Activated gamma-delta T cell (primary cell): ENCODE results near the gene PRR5.

Source experiments
- DNase-seq: peaks from one replicate; lab custom pipeline; 2025; lab: John Stamatoyannopoulos, UW

Gene PRR5

GRCh38 chr22:44755417-44755816 is 53.4 kb downstream of the PRR5 start:
- DNase-seq, result no peak

GRCh38 chr22:44755956-44756361 is 54.0 kb downstream of the PRR5 start:
- DNase-seq, result no peak

- no peak for DNase-seq
Measured at GRCh38 chr22:44758344-44758973, 56.5 kb downstream of the PRR5 start.

- no peak for DNase-seq
Measured at GRCh38 chr22:44759001-44759400, 57.0 kb downstream of the PRR5 start.

DNA sequence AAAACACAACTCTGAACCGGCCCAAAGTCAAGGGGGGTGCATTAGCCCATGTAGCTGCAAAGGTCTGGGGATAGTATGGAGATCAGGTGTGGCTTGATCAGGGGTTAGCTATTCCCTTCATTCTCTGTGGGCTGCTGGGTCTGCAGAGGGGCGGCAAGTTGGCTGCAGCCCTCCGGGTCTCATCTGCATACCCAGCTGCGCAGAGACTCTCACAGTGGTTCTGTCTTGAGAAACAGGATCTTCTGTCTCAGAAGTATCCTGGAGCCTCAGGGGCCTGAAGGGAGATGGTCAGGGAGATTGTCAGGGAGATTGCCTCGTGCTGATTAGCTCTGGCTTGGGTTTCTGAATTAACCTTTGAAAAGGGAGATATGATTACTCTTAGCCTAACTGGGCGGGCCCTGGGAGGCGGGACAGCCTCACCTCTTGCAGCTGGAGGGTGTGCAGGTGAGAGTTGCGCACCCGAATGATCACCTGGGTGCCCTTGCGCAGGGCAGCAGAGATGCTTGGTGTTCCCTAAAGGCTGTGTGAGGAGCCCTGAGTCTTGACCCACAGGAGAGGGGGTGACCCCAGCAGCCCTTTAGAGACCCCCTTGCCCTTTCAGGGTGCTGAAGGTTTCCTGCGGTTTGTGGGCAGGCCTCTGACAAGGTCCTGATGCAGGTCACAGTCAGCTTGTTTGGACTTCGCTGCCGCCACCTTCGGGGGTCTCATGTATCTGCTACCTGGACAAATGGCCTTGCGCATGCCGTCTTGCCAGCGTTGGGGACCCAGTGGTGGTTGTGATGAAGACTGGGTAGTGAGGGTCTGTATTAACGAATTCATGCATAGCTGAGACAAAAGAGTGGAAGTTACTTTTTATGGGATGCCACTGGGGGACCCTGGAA is 57.7 kb downstream of the PRR5 start:
- no peak for DNase-seq

GRCh38 chr22:44760476-44760875 is 58.5 kb downstream of the PRR5 start:
- DNase-seq, result no peak

DNA sequence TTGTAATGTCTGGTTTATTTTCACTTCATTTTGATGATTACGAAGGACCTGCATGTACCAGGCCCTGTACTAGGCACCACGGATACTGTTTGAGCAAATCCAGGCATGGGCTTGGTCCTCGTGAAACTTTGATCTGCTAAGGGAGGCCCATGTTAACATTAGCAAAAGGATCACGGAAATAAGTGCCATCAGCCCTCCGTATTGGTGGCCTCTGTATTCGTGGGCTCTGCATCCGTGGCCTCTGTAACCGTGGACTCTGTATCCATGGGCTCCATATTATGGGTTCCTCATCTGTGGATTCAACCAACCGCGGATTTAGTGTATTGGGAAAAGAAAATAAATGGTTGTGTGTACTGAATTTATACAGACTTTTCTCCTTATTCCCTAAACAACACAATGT is 59.0 kb downstream of the PRR5 start:
- no peak for DNase-seq

- DNase-seq, result no peak
Measured at GRCh38 chr22:44764373-44764772, 62.4 kb downstream of the PRR5 start.

GRCh38 chr22:44764974-44765373 is 63.0 kb downstream of the PRR5 start:
- DNase-seq, result no peak

GRCh38 chr22:44765571-44766285 is 63.7 kb downstream of the PRR5 start:
- no peak for DNase-seq

GRCh38 chr22:44773082-44773481 is 71.1 kb downstream of the PRR5 start:
- no peak for DNase-seq

DNA sequence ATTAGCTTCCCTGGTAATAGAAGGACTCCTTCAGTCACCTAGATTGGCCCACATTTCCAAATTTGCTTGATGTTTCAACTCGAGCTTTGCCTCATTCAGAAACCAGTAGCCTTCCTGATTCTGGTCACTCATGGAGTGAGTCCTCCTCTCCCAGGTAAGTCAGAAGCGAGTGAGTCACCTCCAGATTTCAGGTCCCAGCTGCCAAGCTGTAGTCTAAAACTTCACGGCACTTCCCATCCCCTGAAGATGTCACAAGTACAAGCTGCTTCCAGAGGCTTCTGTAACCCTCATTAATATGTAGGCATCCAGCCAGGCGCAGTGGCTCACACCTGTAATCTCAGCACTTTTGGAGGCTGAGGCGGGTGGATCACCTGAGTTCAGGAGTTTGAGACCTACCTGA is 73.9 kb downstream of the PRR5 start:
- no peak for DNase-seq

DNA sequence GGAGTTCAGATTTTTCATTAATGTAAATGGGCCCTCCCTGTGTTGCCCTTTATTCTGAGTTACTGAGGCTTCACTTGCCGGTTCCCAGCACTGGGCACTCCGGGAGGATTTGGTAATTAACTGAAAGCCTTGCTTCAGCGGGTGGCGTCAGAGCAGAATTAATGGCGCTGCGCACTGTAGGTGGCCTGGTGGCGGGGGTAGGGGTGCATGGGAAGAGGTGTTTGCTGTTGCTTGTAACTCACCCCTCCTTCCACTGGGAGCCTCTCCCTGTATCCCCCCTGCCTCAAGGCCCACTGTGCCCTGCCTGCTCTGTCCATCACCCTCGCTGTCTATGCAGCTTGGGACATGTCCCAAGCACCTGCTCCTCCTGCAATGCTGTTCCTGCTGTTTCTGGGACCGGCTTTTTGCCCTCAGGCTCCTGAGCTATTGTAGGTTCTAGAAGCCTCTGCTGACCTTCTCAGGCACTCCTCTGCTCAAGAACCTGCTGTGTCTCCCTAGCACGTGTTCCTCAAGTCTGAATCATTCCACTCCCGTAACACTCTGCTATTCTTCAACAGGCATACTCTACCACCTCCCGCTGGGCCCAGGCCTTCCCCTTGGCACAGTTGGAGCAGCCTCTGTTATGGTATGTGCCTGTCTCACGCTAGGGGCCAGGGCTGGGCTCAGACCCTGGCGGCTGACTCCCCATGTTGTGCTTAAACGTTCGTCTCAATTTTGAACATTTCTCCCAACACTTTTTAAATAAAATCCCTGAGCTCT is 74.8 kb downstream of the PRR5 start:
- no peak for DNase-seq

- DNase-seq, result no peak
Measured at GRCh38 chr22:44777364-44777755, 75.4 kb downstream of the PRR5 start.

GRCh38 chr22:44780876-44781449 is 79.0 kb downstream of the PRR5 start:
- no peak for DNase-seq

DNA sequence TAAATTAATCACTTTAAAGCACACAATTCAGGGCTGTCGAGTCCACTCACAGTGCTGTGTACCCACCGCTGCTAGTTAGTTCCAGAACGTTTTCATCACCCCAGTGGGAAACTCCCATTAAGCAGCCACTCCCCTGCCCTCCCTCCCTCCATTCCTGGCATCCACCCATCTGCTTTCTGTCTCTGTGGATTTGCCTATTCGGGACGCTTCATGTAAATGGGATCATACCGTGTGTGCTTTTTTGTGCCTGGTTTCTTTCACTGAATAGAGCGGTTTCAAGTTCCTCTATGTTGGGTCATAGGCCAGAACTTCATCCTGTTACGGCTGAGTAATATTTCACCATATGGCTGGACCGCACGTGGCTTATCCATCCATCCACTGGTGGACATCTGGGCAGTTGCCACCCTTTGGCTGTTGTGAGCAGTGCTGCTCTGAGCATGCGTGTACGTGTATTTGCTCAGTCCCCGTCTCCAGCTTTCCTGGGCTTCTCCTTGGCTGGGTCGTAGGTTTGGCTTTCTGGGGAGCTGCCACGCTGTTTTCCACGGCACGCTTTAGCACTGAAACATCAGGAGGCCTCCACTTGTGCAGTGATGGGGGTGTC is 80.5 kb downstream of the PRR5 start:
- no peak for DNase-seq

DNA sequence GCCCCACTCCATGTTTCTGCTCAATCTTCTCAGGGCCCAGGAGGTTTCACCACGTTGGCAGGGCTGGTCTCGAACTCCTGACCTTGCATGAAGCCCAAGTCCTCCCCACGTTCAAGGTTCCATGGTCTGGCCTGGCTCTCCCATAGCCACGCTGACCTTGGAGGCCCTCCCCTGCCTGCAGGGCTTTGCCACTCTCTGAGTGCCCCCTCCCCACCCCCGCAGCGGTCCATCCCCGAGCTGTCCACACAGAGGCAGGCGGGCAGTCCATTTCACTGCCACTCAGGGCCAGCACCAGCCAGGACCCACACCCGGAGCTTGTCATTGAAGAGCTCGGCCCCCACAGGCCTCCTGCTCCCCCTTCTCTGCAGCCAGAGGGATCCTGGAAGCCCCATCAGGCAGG is 81.1 kb downstream of the PRR5 start:
- no peak for DNase-seq

DNA sequence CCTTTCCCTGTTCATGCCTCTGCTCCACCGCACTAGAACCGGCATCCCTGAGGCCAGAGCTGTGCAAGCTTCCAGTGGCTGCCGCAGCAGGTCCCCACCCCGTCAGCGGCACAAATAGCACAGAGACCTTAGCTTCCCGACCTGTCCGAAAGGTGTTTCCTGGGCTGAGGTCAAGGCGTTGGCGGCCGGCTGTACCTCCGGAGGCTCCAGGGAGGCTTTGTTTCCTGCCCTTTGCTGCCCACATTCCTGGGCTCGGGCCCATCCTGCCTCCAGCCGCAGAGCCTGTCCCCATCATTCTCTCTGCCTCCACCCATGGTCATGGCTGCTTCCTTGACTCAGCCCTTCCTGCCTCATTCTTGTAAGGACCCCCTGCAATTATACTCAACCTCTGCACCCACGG is 81.6 kb downstream of the PRR5 start:
- no peak for DNase-seq

DNA sequence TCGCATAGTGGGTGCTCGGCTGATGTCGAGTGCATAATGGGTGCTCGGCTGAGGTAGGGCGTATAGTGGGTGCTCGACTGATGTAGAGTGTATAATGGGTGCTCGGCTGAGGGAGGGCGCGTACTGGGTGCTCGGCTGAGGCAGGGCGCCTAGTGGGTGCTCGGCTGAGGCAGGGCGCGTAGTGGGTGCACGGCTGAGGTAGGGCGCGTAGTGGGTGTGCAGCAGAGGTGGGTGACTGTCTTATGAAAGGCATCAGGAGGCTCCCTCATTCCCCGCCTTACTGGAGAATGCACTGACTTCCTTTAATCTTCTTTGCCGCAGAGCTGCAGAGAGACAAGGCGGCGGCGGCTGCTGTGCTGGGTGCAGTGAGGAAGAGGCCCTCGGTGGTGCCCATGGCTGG is 84.1 kb downstream of the PRR5 start:
- DNase-seq, result no peak

- no peak for DNase-seq
Measured at GRCh38 chr22:44786610-44787009, 84.6 kb downstream of the PRR5 start.
